ENCODE results near the gene PCNT.

Gene PCNT

DNA sequence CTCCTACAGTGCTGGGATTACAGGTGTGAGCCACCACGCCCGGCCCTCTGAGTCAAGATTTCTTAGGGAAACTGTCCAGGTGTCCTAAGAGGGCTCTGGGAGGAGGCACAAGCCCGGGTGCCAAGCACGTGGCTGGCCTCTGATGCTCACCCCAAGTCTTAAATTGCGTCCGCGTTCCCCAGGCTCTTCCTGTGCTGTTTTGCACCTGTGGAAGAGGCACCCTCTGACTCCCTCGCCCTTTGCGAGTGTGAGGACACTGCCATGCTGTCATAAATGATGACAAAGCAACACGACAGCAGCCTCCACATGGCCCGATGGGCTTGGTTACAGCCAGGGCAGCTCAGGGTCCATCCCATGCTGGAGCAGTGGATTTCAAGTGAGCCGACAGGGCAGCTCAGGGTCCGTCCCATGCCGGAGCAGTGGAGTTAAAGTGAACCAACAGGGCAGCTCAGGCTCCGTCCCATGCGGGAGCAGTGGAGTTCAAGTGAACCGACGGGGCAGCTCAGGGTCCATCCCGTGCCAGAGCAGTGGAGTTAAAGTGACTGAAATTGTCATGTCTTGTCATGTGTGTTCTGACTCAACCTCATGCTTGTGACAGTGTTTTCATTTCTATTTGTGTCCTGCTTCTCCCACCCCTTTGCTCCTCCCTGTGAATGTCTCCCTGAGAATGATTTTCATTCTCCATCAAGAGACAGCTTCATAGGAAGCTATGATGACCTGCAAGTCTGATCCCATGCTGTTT is 33.9 kb downstream of the PCNT start:
- POLR2A ChIA-PET = interaction anchor here (0.6 kb wide), 1 partner anchor 10 kb away, joined by 3 read pairs; no protein-coding TSS in a partner anchor
- H3K27ac ChIP-seq (ENCODE audit: extremely low read depth, low read depth, low read length) = no peak overlapping the region
- peaks cover 34 to 81% of the 10 kb centered on the region in 2 experiments for H3K36me3 ChIP-seq (ENCODE audit: control insufficient read depth in 2 of 2, insufficient read depth in 1 of 2, low read length in 2 of 2)

GRCh38 chr21:46361176-46361575 is 37.2 kb downstream of the PCNT start:
- Histone ChIP-seq H3K4me3 (ENCODE audit: low read depth, low read length) (no peak overlapping the region), H3K27ac (ENCODE audit: extremely low read depth, low read depth, low read length) (no peak overlapping the region), H3K4me1 (ENCODE audit: control insufficient read depth, insufficient read depth, low read length) (no peaks in the 10 kb centered on the region), H3K9me3 (ENCODE audit: control insufficient read depth, insufficient read depth, low read depth, low read length) (no peaks in the 10 kb centered on the region), H3K36me3 (ENCODE audit: control insufficient read depth in 2 of 2, insufficient read depth in 1 of 2, low read length in 2 of 2) (peaks cover 42 to 81% of the 10 kb centered on the region in 2 experiments)
- ChIA-PET POLR2A (no interaction called here), CTCF (no interaction called here)
- TF ChIP-seq ZNF214 (tag by site-specific recombination; IDR thresholded peaks at IDR 0.05; ENCODE audit: borderline replicate concordance) = no peak
- TF ChIP-seq ZNF184 (tag by site-specific recombination; IDR thresholded peaks at IDR 0.05) = no peak
- TF ChIP-seq ZNF768 (tag by site-specific recombination; IDR thresholded peaks at IDR 0.05) = no peak
- no peak for TF ChIP-seq REPIN1 (tag by site-specific recombination; IDR thresholded peaks at IDR 0.05; ENCODE audit: low read depth)
- TF ChIP-seq ZNF16 (tag by site-specific recombination; IDR thresholded peaks at IDR 0.05; ENCODE audit: low read depth) = no peak
- no peak for TF ChIP-seq ZFHX2 (tag by site-specific recombination; conservative IDR thresholded peaks at IDR 0.05)
- TF ChIP-seq ATF2 (tag by site-specific recombination; IDR thresholded peaks at IDR 0.05; ENCODE audit: low read depth) = no peak
- TF ChIP-seq GLI2 (tag by site-specific recombination; IDR thresholded peaks at IDR 0.05; ENCODE audit: borderline replicate concordance, low read depth) = no peak
- no peak for TF ChIP-seq ZNF776 (tag by site-specific recombination; IDR thresholded peaks at IDR 0.05; ENCODE audit: borderline replicate concordance)
- no peak for TF ChIP-seq KLF8 (tag by site-specific recombination; IDR thresholded peaks at IDR 0.05)

More for the DNA sequence above, 33.9 kb downstream of the PCNT start:
- CTCF ChIA-PET = no interaction called here
- Histone ChIP-seq H3K4me1 (ENCODE audit: control insufficient read depth, insufficient read depth, low read length) (no peaks in the 10 kb centered on the region), H3K4me3 (ENCODE audit: low read depth, low read length) (no peak overlapping the region), H3K9me3 (ENCODE audit: control insufficient read depth, insufficient read depth, low read depth, low read length) (no peaks in the 10 kb centered on the region)
- no peak for TF ChIP-seq ZNF677 (tag by site-specific recombination; IDR thresholded peaks at IDR 0.05)
- TF ChIP-seq ZNF600 (tag by site-specific recombination; IDR thresholded peaks at IDR 0.05) = peak; percentile 87

- Histone ChIP-seq H3K4me1 (ENCODE audit: control insufficient read depth, insufficient read depth, low read length) (no peaks in the 10 kb centered on the region), H3K27ac (ENCODE audit: extremely low read depth, low read depth, low read length) (no peak overlapping the region), H3K4me3 (ENCODE audit: low read depth, low read length) (no peak overlapping the region), H3K9me3 (ENCODE audit: control insufficient read depth, insufficient read depth, low read depth, low read length) (no peaks in the 10 kb centered on the region), H3K36me3 (ENCODE audit: control insufficient read depth in 2 of 2, insufficient read depth in 1 of 2, low read length in 2 of 2) (peaks cover 42 to 81% of the 10 kb centered on the region in 2 experiments)
- POLR2A ChIA-PET = no interaction called here
- CTCF ChIA-PET = no interaction called here
- TF ChIP-seq ZBTB26 (tag by site-specific recombination; optimal IDR thresholded peaks at IDR 0.05) (no peak), ZNF776 (tag by site-specific recombination; IDR thresholded peaks at IDR 0.05; ENCODE audit: borderline replicate concordance) (no peak), HOXA7 (CRISPR knock-in tag; IDR thresholded peaks at IDR 0.05; ENCODE audit: borderline replicate concordance) (no peak), GLI2 (tag by site-specific recombination; IDR thresholded peaks at IDR 0.05; ENCODE audit: borderline replicate concordance, low read depth) (no peak), ZFP41 (tag by site-specific recombination; IDR thresholded peaks at IDR 0.05; ENCODE audit: borderline replicate concordance) (no peak), ZNF138 (tag by site-specific recombination; IDR thresholded peaks at IDR 0.05; ENCODE audit: borderline replicate concordance) (no peak)
Measured at GRCh38 chr21:46361935-46362334, 38.0 kb downstream of the PCNT start.

Data from HEK293 (cell line).